G401 (cell line): ENCODE measurements around the gene ZNF555. TPM values are rescaled to one million over a fixed set of nuclear protein-coding genes. Genes with fewer than 3 reads are reported as not detected.
"Not testable (repeated sequence)": the region's sequence is repeated elsewhere in the genome, so short reads cannot be mapped to it uniquely, and the experiment has no call there.

Experiments used
- DNase-seq: peaks from one replicate; pipeline ENCODE4 v3.0.0-alpha.2; 2015; ENCODE audit warnings: low spot score
- in situ Hi-C: cut with HindIII; loops from 2 replicates; pipeline ENCODE4 v1.10.0; 2016; ENCODE audit warnings: low sequenced_read_pairs, mixed read lengths
- total RNA-seq: library from RNA; depleted of rRNA; stranded (reverse); fragments of >200 nt; shearing (Covaris generic); gene quantifications from 2 replicates; pipeline ENCODE4 v1.2.3, GENCODE V29; 2014

ZNF555 gene
- total RNA-seq, 1 experiment from 2014 or later, result 19.0 TPM

GRCh38 chr19:2856457-2857050, 15.3 kb downstream of the ZNF555 start:
- DNase-seq, result no peak
- in situ Hi-C loops, result no loop called here

DNA sequence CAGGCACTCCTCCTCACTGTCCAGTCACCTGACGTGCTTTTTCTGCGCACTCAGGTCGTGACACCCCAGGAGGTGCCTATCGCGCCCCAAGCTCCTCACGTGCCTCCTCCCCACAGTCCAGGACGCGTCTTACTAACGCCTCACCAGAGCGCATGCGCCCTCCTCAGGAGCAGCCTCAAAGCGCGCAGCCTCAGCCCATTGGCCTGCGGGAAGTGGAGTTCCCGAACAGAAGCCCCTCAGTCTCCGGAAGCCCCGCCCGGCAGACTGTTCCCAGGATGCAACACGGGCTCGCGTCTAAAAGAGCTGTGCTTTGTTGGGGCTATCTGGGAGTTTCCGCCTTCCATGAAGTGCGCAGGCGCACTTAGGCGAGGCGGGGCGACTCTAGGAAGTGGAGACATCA, 17.6 kb downstream of the ZNF555 start:
- no peak for DNase-seq
- in situ Hi-C loops, result no loop called here

DNA sequence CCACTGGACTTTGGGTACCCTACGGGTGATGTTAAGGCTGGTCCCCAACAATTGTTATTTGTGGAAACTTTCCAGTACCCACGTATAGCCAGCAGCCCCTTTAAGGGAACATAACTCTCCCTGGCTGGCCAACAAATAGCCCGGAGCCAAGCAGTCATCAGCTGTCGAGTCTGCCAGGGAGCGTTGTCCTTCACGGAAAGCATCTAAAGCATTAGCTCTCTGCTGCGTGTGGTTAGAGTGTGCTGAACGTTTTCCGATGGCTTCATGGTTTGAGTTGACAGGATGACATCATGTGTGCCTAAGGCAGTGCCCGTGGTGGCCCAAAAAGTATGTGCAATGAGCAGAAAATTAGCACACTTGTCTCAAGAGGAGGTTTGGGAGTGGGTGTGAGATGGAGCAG, 22.5 kb downstream of the ZNF555 start:
- in situ Hi-C loops, result no loop called here

GRCh38 chr19:2865334-2866100, 24.2 kb downstream of the ZNF555 start:
- DNase-seq, result no peak
- in situ Hi-C loops, result no loop called here

More for the DNA sequence above, 22.5 kb downstream of the ZNF555 start:
- no peak for DNase-seq

DNA sequence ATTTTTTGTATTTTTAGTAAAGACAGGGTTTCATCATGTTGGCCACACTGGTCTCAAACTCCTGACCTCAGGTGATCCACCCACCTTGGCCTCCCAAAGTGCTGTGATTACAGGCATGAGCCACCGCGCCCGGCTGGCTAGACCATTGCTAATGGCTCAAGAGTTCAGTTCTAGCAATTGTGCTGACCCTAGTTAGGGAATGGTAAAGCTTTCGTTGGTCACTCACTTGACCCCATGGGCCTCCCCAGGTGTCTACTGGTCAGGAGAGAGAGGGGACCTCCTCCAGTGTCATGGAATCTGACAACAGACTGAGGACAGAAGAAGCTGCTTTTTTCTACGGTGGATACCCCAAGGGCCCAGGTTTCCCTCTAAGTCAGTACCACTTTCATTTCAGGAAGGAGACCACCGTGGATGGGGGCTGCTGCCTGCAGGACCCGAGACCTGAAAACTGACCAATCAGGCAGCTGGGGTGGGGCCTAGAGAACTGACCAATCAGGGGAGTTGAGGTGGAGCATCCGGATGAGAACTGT, 25.3 kb downstream of the ZNF555 start:
- DNase-seq, result no peak
- in situ Hi-C loops, result no loop called here

- DNase-seq, result peak; percentile 100
- in situ Hi-C loops, result no loop called here
Measured at GRCh38 chr19:2867025-2867991, 26.0 kb downstream of the ZNF555 start, which contains the start of gene ZNF556. Gene ZNF556, plus strand, starts transcription at chr19:2867335. Its CDS starts 87 bp downstream, at chr19:2867422.

- in situ Hi-C loops, result no loop called here
- no peak for DNase-seq
Measured at GRCh38 chr19:2869618-2870017, 28.3 kb downstream of the ZNF555 start.

- peak; percentile 25 for DNase-seq
- in situ Hi-C loops, result not testable (repeated sequence)
Measured at GRCh38 chr19:2872175-2872574, 30.9 kb downstream of the ZNF555 start.

GRCh38 chr19:2877398-2878331, 36.4 kb downstream of the ZNF555 start:
- no peak for DNase-seq
- in situ Hi-C loops, result no loop called here

DNA sequence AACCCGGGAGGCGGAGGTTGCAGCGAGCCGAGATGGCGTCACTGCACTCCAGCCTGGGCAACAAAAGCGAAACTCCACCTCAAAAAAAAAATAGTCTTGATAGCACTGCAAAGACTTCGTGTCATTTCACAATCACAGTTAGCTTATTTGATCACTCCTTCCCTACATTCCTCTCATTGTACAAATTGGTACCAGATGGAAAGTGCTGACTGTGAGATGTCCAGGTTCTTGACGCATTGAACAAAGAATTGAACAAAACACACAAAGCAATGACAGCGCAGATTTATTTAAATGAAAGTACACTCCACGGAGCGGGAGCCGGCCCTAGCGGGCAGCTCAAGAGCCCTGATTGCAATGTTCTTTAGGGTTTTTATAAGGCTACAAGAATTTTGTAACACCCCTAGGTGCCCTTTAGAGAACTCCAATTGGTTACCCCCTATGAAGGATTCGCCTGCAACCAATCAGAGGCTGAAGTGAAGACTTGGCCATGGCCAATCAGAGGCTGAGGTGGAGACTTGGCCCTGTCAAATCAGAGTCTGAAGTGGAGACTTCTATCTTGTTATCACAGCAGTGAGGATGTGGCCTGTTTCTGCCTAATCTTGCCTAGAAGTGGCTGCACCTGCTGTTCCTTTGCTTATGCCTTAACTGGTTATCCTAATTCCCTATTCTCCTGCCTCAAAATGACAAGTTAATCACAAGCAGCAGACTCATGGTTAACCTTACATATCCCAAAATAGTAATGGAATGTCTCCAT, 42.6 kb downstream of the ZNF555 start:
- in situ Hi-C loops, result no loop called here
- no peak for DNase-seq

DNA sequence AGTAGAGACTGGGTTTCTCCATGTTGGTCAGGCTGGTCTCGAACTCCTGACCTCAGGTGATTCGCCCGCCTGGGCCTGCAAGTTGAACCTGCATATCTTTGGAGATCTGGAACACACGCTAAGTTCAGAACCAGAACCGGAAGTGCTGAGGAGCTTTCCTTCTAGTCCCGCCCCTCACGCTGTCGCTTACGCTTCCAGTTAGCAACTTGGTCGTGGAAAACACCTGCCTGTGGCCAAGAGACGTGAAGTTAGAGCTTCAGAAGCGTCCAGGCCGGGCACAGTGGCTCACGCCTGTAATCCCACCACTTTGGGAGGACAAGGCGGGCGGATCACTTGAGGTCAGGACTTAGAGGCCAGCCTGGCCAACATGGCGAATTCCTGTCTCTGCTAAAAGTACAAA, 44.5 kb downstream of the ZNF555 start:
- in situ Hi-C loops, result no loop called here
- no peak for DNase-seq

DNA sequence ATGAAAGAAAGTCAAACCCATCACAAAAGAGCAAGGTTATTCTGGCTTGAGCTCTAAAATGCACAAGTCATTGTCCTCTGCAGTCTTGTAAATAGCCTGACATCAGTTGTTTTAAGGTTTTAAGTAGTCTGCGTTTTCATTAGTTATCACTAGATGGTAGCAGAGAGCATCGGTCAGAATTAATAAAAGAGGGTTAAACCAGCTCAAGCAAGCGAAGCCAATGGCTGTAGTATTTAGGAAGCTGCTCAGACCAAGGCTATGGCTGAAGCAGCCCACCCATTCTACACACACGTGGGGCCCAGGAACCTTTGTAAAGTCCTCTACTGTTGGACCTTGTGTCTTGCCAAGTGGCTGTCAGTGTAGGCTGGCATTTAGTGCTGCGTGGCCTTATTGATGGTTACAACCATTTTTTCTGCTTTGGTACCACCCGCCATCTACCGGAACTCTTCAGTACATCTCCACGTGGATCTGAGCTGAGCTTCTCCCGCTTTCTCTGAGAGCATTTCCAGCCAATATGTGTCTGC, 46.2 kb downstream of the ZNF555 start:
- peak; percentile 93 for DNase-seq
- in situ Hi-C loops, result no loop called here

DNA sequence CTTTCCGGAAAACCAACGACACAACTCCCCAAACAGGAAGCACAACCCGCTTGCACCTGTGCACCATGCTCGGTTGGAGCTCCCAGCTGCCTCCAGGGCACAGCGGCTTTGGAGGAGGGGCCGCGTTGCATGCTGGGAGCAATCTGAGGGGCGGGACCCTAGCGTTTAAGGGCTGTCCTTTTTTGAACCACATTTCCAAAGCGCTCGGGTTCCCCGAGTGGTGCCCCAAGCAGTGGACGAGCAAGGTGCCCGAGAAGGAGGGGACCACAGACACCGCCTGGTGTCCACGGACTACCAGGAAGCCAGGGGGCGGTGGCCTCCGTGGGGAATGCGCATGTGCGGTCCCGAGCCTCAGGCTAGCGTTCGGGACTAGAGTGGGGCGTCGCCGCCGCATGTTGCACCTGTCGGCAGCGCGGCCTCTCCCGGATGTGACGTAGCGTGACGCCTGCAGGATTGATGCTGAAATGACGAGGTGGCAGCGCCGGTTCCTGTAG, 47.5 kb downstream of the ZNF555 start:
- in situ Hi-C loops, result no loop called here
- no peak for DNase-seq

DNA sequence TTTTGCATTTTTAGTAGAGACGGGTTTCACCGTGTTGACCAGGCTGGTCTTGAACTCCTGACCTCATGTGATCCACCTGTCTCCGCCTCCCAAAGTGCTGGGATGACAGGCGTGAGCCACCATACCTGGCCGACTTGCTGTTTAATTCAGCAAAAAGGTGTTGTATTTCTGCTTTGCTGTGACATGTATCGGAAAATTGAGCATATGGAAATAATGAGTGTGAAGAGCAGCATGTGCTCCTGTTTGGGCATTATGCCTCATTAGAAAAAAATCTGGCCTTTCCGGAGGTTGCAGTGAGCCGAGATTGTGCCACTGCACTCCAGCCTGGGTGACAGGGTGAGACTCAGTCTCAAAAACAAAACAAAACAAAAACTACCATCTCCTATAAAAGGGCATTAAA, 49.3 kb downstream of the ZNF555 start:
- peak; percentile 73 for DNase-seq
- in situ Hi-C loops, result not testable (repeated sequence)

GRCh38 chr19:2896694-2897093, 55.4 kb downstream of the ZNF555 start:
- DNase-seq, result no peak
- in situ Hi-C loops, result no loop called here

GRCh38 chr19:2900296-2901252, 59.3 kb downstream of the ZNF555 start, which contains the start of gene ZNF57:
Gene ZNF57, plus strand, starts transcription at chr19:2900928. Its CDS starts 118 bp downstream, at chr19:2901046.
- DNase-seq, result peak; percentile 100
- in situ Hi-C loops, result no loop called here
